K562 (cell line): Measurements from ENCODE around the gene ATL2. TPM values are rescaled to one million over a fixed set of nuclear protein-coding genes. Genes with fewer than 3 reads are reported as not detected.

Experiments used
- ATAC-seq: fragments of 200-7000 bp; cut with Tn5 transposase; 3 replicates; pipeline ENCODE4 v1.9.1; 2020; ENCODE audit warnings: moderate library complexity
- BruUV-seq: library from RNA; stranded (reverse); fragments of 400-500 nt; replicated peaks from 2 replicates; lab custom pipeline; 2021; lab: Mats Ljungman, UMichigan
- CTCF ChIA-PET: fragments of 300-600 bp; formaldehyde crosslinking; extraction: SDS; loops from one replicate; lab custom pipeline; 2021; ENCODE audit warnings: low intra/inter-chr PET ratio; lab: Yijun Ruan, JAX
- POLR2A ChIA-PET: fragments of 300-600, 350-650 bp; sonication (Branson Sonifier 250); formaldehyde crosslinking; extraction: SDS; loops from one replicate; lab custom pipeline; 2021; ENCODE audit warnings: antibody characterized with exemption, inconsistent platforms; lab: Yijun Ruan, JAX
- DNase-seq, 4 experiments: peaks; one replicate each; pipeline versions ENCODE4 v3.0.0 to v3.0.0-alpha.2; 2011 to 2018; ENCODE audit warnings: low spot score in 3 of 4, mixed read lengths in 3 of 4; ENCODE audit errors: extremely low read depth in 1 of 4
- FAIRE-seq: peaks from 2 replicates; lab custom pipeline; 2011; peaks lifted over from hg19 to GRCh38; lab: Jason Lieb, UNC
- H2AFZ ChIP-seq: 2 replicates; pipeline ENCODE4 v1.6.0; 2011; ENCODE audit warnings: low read depth, low read length, control low read depth, inconsistent platforms
- H3K27ac ChIP-seq: fragments of 200-600 bp; 3 replicates; pipeline ENCODE4 v1.8.0; 2011; ENCODE audit warnings: low read depth, mild to moderate bottlenecking, control low read depth, inconsistent platforms, low read length, moderate library complexity, mixed read lengths; ENCODE audit errors: extremely low read depth
- H3K27me3 ChIP-seq, 2 experiments: fragments of 300-600 bp in 1 of 2; 2 replicates in 1 of 2; 3 replicates in 1 of 2; pipeline versions ENCODE4 v1.6.0 to v1.8.0; 2011; ENCODE audit warnings: inconsistent platforms in 2 of 2, low read length in 2 of 2, mild to moderate bottlenecking in 1 of 2, mixed read lengths in 1 of 2, moderate library complexity in 1 of 2; ENCODE audit not compliant: control insufficient read depth in 2 of 2, insufficient read depth in 2 of 2
- H3K36me3 ChIP-seq: fragments of 300-600 bp; 3 replicates; pipeline ENCODE4 v1.8.0; 2011; ENCODE audit warnings: mild to moderate bottlenecking, low read length, inconsistent platforms; ENCODE audit not compliant: control insufficient read depth, insufficient read depth
- H3K4me1 ChIP-seq, 2 experiments: fragments of 200-600 bp in 1 of 2; replicated peaks in 1 of 2; 2 replicates in 1 of 2; 3 replicates in 1 of 2; pipeline versions ENCODE4 v1.5.1 to v1.8.0; 2011; ENCODE audit warnings: inconsistent platforms in 2 of 2, low read length in 2 of 2, mild to moderate bottlenecking in 1 of 2, mixed read lengths in 1 of 2, moderate library complexity in 1 of 2; ENCODE audit not compliant: control insufficient read depth in 2 of 2, insufficient read depth in 2 of 2
- H3K4me2 ChIP-seq: 2 replicates; pipeline ENCODE4 v1.6.1; 2011; ENCODE audit warnings: low read length, control low read depth, inconsistent platforms, mixed read lengths; ENCODE audit not compliant: insufficient read depth
- H3K4me3 ChIP-seq: fragments of 200-600 bp; sonication (generic), shearing (Covaris generic); 2 replicates; pipeline ENCODE4 v1.5.1; 2016; ENCODE audit warnings: control low read depth, inconsistent platforms
- H3K79me2 ChIP-seq: fragments of 200-600 bp; 3 replicates; pipeline ENCODE4 v1.8.0; 2011; ENCODE audit warnings: low read length, inconsistent platforms; ENCODE audit not compliant: control insufficient read depth, insufficient read depth
- H3K9ac ChIP-seq, 2 experiments: 2 replicates each; pipeline versions ENCODE4 v1.6.0 to v1.6.1; 2011; ENCODE audit warnings: low read depth in 2 of 2, low read length in 2 of 2, control low read depth in 1 of 2, inconsistent platforms in 1 of 2, mild to moderate bottlenecking in 1 of 2, mixed read lengths in 1 of 2; ENCODE audit not compliant: insufficient read depth in 1 of 2
- H3K9me1 ChIP-seq: one replicate; pipeline ENCODE4 v1.6.0; 2011; ENCODE audit warnings: inconsistent platforms, mild to moderate bottlenecking, low read length, moderate library complexity; ENCODE audit not compliant: control insufficient read depth, insufficient read depth
- H3K9me3 ChIP-seq: replicated peaks from 2 replicates; pipeline ENCODE4 v1.5.1; 2011; ENCODE audit warnings: low read depth, low read length, inconsistent platforms; ENCODE audit not compliant: control insufficient read depth, insufficient read depth
- H4K20me1 ChIP-seq: replicated peaks from 2 replicates; pipeline ENCODE4 v1.6.1; 2011; ENCODE audit warnings: low read length, inconsistent platforms, mixed read lengths; ENCODE audit not compliant: control insufficient read depth, insufficient read depth
- CBFB ChIP-seq: sonication (generic); formaldehyde crosslinking; IDR thresholded peaks from 2 replicates; pipeline ENCODE4 v1.4.0; 2020; ENCODE audit warnings: mild to moderate bottlenecking, missing genetic modification reagents
- NEUROD1 ChIP-seq: fragments of 150-350 bp; IDR thresholded peaks from 2 replicates; pipeline ENCODE4 v1.6.1; 2014; ENCODE audit warnings: borderline replicate concordance, low read length, low read depth; ENCODE audit not compliant: partially characterized antibody
- PHB ChIP-seq: fragments of 250-450 bp; sonication (Bioruptor Pico); IDR thresholded peaks from 2 replicates; pipeline ENCODE4 v1.5.0; 2021
- RUNX1 ChIP-seq: sonication (generic); IDR thresholded peaks from 2 replicates; pipeline ENCODE4 v1.6.1; 2016; ENCODE audit warnings: antibody characterized with exemption, low read depth
- TEAD2 ChIP-seq: fragments of 450-650 bp; IDR thresholded peaks from 2 replicates; pipeline ENCODE4 v1.6.1; 2016; ENCODE audit warnings: missing genetic modification characterization, control low read depth, missing compliant biosample characterization
- TGIF2 ChIP-seq: sonication (generic); formaldehyde crosslinking; IDR thresholded peaks from 2 replicates; pipeline ENCODE4 v1.8.1; 2022; ENCODE audit warnings: mild to moderate bottlenecking, missing genetic modification reagents, moderate library complexity
- ZC3H11A ChIP-seq: IDR thresholded peaks from 2 replicates; pipeline ENCODE4 v1.6.1; 2012; ENCODE audit warnings: low read depth, low read length, improper control_type of control experiment
- WGBS: fragments of 100-300 bp; shearing (Covaris generic); methylation state at CpG from one replicate; pipeline ENCODE4 v1.1.6; 2016; ENCODE audit warnings: low coverage, mixed read lengths; ENCODE audit not compliant: insufficient coverage; ENCODE audit errors: missing lambda C conversion rate; 5-methylcytosine and 5-hydroxymethylcytosine counted together
- in situ Hi-C: fragments of 300-500 bp; cut with MboI; formaldehyde crosslinking; loops from 4 replicates; pipeline ENCODE4 v1.15.0; 2018; ENCODE audit warnings: inconsistent platforms, mixed read lengths
- intact Hi-C: fragments of 100-400 bp; cut with micrococcal nuclease; formaldehyde crosslinking; loops from 2 replicates; pipeline ENCODE4 v1.14.2; 2022
- polyA plus RNA-seq, 8 experiments: library from polyadenylated mRNA; depleted of rRNA in 4 of 8; stranded (reverse) in 5 of 8; unstranded in 3 of 8; fragments of >200 nt; fragmentation: Nextera tagmentation in 2 of 8; fragmentation: Illumina TruSeq in 1 of 8; extraction: Ambion mirVana in 2 of 8; extraction: Trizol in 1 of 8; gene quantifications; 2 replicates each; pipeline versions ENCODE4 v1.2.1 to v1.2.3, GENCODE V29; 2011 to 2014; ENCODE audit warnings: inconsistent platforms in 1 of 8, missing spikeins in 1 of 8
- total RNA-seq, 7 experiments: library from RNA; depleted of rRNA in 6 of 7; stranded (reverse); fragments of >200 nt in 6 of 7; fragmentation: Illumina TruSeq in 2 of 7; extraction: Trizol in 2 of 7; gene quantifications; 2 replicates each; pipeline versions ENCODE4 v1.2.1 to v1.2.3, GENCODE V29; 2011 to 2021; ENCODE audit warnings: low replicate concordance in 1 of 7

The ATL2 gene
- total and polyA plus RNA-seq, 9 of the 15 experiments (the other 6 are each of a cell fraction or from before 2014, with no cell fraction given), result 12.0 to 80.8 (median 70.2) TPM

DNA sequence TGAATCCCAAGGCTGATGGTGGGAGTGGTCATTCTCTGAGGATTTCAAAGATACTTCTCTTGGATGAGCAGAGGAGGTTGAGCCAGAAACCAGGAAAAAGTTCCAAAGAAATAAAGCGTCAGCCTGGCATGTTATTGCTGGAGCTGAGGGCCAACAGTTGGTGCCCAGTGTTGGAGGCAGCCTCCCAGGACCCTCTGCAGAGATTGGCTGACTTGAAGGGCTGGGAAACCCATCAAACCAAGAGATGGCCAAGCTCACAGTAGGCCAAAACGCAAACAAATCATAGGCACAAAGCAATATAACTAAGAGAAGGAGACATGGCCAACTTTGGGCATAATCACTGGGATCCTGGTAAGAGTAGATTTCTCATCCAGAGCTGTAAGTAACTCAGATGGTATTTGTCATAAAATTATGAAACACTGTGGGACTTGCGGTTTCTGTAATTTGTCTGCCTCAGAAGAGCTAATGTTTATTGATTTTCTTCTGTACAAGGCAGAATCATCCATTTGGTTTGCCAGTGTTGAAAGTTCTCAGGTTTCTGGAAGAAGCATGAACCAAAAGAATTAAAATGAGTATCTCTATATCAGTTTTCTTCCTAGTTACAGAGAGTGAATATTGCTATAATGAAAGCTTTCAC is 108.3 kb downstream of the ATL2 start:
- H4K20me1 ChIP-seq, result no peaks in the 10 kb centered on the region
- ChIA-PET CTCF (no interaction called here), POLR2A (no interaction called here)
- no peak for FAIRE-seq
- BruUV-seq, result no TSS peak
- no peak overlapping the region for H2AFZ ChIP-seq
- peaks cover 0 to 4% of the 10 kb centered on the region in 2 experiments; a peak in 2 of 5 replicates for H3K27me3 ChIP-seq
- TF ChIP-seq TGIF2 (CRISPR knock-in tag) (no peak), TEAD2 (tag) (no peak), NEUROD1 (no peak), CBFB (CRISPR knock-in tag) (no peak), RUNX1 (no peak), PHB (no peak), ZC3H11A (no peak)
- H3K9me1 ChIP-seq, result no peaks in the 10 kb centered on the region
- H3K4me3 ChIP-seq, result no peak overlapping the region
- peaks cover 5% of the 10 kb centered on the region; the same call in 1 of the 2 replicates for H3K9me3 ChIP-seq
- 0% methylated on average over 3 of the region's 3 CpGs for WGBS
- no peak overlapping the region for H3K27ac ChIP-seq
- no peaks in the 10 kb centered on the region for H3K4me1 ChIP-seq
- H3K9ac ChIP-seq, result no peak overlapping the region
- H3K79me2 ChIP-seq, result no peaks in the 10 kb centered on the region
- intact Hi-C loops, result no loop called here
- no peaks in the 10 kb centered on the region for H3K36me3 ChIP-seq
- in situ Hi-C loops, result no loop called here
- DNase-seq, result no peak
- ATAC-seq, result no peak
- H3K4me2 ChIP-seq, result no peak overlapping the region
